ENCODE measurements around the gene MAP7.
"Not testable (repeated sequence)": the region's sequence is repeated elsewhere in the genome, so short reads cannot be mapped to it uniquely, and the experiment has no call there.

MAP7 gene

DNA sequence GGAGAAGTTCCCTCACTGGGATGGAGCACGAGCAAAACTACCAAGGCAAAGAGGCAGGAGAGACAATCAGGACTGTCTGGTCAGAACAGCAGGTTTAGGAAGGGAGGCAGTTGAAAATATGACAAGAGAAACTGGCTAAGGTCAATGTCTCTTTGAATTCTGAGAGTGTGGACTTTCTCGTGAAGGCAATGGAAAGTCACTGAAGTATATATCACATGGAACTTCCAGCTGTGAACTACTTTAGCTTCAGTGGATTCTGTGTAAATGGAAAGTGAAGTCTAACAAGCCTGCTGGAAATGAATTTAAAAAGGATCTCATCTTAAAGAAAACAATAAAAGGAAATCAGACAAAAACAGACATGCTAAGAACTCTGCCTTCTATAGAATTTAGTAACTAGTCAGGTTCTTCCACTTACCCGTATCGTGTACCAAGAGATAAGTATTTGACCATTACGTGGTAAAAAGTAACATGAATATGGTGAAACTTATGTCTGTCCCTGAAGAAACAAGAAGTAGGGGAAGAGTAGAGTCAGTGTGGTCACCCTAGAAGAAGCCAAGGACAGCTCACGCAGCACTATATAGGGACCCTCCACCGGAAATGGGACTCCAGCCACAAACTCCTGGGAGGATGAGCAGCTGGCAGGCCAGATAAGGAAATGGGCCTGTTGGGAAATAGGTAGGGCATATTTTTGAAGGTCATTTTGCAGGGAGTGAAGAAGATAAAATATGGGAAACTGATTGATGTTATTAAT is 123.4 kb downstream of the MAP7 start:
- no peak for DNase-seq (ENCODE audit: low read depth in 4 of 4, low spot score in 1 of 4)

DNA sequence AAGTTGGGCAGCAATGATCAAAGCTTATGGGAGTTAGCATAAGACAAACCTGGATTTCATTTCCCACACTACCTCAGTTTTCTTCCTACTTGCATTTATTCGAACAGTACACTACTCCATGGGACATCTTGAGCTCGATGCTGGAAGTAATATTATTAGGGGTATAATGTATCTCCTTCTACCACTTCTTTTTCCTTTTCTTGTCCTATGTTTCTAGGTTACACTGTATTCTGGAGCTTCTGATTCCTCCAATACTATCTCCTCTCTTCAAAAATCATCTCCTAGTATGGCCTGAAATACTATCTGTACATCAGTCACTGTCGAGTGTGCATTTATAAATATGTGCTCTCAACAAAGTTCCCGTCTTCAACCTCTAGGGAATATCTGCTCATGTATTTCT is 124.4 kb downstream of the MAP7 start:
- no peak for DNase-seq (ENCODE audit: low read depth in 4 of 4, low spot score in 1 of 4)

DNA sequence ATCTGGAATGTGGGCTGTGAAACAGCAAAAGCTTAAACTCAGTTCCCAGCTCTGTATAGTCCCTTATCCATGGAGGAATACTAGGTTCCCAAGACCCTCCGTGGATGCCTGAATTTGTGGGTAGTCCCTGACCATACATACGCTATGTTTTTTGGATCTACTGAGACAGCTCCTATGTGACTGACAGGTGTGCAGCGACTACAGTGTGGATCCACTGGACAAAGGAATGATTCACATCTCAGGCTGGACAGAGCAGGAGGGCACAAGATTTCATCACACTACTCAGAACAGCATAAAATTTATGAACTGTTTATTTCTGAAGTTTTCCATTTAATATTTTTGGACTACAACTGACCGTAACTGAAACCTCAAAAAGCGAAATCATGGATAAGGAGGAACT is 125.3 kb downstream of the MAP7 start:
- DNase-seq (ENCODE audit: low read depth in 4 of 4, low spot score in 1 of 4): no peak

DNA sequence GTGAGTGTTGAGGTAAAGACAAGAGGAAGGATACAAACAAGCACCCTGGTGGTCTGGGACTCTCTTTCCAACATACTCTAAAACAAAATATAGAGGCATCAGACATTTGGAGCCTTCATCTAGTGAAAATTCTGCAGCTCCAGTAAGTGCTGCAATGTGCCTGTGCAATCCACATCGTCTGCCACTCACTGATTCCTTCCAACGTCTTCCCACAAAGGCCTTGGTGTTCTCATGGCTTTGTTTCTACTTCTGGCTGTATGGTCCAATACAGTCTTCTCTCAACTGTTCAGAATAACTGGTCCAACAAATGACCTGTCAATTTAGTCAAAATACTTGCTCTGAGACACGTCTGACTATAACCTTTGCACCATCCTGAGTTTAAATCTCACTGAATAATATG is 125.8 kb downstream of the MAP7 start:
- no peak for DNase-seq (ENCODE audit: low read depth in 4 of 4, low spot score in 1 of 4)

DNA sequence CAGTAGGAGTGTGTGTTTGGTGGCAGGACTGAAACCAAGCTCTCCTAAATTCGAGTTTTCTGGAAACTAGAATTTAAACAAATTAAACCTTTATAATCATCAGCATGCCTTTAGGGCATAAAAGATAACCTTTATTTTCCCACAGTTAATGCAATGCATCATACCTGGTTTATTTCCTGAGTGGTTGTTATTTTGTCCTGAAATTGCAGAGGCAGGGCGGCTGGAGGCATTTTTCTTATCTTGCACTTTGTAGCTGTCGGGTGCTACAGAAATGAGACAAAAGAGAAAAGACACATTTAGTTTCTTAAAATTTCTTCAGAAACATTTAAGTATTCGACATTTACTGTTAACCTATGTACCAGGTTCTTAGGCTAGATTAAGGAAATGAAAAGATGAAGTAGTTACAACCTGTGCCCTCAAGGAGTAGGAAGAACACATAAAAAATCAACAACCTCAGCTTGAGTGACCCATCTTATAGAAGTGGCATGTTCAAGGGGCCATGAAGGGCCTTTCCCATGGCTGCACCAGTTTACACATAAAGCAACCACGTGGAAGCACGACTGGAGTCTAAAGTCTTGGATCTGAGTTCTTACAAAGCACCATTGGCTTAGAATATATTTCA is 128.6 kb downstream of the MAP7 start:
- no peak for DNase-seq (ENCODE audit: low read depth in 4 of 4, low spot score in 1 of 4)

DNA sequence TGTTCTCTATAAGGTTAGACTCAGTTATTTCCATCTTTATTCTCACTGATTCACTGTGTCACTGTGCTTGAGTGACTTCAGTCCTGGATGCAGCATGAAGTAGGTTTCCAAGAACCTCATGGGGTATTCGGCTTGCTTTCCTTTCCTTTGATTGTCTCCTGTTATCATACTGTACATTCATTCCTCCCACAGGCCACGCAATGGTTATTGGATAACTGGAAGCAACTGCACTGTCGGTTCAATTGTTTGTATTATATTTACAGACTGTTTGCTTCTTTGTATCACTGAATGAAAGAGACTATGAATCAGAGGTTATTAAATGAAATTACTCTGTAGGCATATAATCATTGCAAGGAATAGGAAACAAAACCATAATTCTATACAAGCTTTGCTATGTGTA is 129.4 kb downstream of the MAP7 start:
- DNase-seq (ENCODE audit: low read depth in 4 of 4, low spot score in 1 of 4): no peak

DNA sequence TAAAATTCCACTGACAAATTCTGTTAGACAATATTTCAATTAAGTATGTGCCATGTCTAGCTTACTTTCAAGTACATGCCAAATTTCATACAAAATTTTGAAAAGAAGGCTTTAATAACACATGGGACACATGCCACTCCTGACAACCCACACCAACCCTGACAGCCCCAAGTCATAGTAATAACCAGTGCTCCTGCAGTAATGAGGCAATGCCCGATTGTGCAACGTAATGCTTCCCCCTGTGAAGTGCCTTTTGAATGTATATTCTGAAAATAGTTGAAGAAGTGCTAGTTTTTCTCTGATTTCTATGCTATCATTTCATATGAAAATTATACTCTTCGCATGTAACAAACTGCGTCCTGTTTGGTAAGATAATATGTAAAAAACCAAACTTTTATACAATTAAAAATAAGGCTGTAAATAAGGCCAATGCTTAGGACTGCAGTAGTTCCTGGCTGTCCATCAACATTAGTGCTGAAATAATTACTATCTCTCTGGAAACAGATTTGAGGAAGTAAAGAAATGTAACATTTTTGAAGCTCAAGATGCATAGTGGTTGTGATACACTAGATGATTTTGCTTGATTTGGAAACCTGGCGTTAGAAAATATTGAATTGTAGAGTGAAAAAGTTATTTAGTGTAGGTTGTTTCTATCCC is 134.7 kb downstream of the MAP7 start:
- DNase-seq (ENCODE audit: low read depth in 4 of 4, low spot score in 1 of 4): no peak

DNA sequence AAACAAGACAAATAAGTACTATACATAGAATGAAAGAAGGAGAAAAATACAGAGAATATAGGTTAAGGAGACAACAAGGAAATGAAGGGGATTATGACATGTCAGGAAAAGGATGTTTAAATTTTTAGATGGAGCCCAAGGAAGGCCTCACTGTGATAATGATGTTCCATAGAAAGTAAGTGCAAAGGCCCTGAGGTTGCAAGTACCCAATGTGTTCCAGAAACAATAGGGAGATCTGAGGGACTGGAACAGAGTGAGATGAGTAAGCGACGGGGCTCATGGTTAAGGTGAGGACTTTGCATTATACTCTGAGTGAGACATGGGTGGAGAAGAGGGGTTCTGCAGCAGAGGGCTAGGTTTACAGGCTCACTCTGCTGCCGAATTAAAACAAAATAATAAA is 137.8 kb downstream of the MAP7 start:
- DNase-seq (ENCODE audit: low read depth in 4 of 4, low spot score in 1 of 4): no peak

DNA sequence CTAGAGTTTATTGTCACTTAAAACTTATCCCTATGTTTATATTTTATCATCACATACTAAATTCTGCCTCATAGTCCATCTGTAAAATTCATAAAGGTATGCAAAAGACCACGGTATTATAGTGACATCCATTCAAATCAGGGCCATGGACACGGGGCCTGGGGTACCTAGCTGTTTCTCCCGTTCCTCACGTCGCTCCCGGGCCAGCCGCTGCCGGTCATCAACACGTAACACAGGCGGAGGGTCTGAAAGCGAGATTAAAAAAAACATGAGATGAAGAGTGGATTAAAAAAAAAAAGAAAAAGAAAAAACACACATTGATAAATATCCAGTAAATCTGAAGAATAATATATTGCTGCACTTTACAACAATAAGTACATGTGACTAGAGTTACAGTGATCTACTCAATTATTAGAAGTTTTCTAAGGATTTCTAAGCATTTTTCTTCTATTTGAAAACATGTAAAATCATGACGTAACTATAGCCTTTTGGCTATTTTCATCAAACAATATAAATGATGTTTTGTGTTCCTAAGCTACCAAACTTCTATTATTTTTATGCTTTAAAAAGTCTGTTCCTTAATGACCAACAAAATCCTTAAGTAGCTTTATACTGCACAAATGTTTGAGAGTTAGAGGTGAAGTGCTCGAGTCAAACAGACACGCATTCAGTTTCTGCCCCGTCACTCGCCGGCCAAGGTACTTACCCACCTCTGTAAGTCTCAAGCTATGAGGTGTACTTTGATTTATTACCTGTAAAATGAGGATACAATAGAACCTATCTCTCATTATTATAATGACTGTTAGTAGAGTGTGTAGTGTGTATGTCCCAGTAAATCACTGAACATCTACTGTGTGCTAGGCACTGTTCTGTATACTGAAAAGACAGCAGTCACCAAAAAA is 138.5 kb downstream of the MAP7 start:
- DNase-seq (ENCODE audit: low read depth in 4 of 4, low spot score in 1 of 4): no peak

DNA sequence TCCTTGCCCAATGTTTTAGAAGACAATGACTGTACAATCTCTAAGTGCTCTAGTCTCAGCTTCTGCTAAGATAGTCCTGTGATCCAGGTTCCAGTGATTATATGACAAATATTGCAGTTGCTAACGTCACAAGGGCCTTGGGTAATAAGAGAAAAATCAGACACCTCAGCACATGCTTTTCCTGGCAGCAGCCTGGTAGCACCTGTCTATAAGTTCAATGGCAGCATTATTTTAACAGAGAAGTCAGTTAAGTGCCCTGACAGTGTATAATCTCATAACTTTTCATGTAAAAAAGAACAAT is 139.2 kb downstream of the MAP7 start:
- no peak for DNase-seq (ENCODE audit: low read depth in 4 of 4, low spot score in 1 of 4)

DNA sequence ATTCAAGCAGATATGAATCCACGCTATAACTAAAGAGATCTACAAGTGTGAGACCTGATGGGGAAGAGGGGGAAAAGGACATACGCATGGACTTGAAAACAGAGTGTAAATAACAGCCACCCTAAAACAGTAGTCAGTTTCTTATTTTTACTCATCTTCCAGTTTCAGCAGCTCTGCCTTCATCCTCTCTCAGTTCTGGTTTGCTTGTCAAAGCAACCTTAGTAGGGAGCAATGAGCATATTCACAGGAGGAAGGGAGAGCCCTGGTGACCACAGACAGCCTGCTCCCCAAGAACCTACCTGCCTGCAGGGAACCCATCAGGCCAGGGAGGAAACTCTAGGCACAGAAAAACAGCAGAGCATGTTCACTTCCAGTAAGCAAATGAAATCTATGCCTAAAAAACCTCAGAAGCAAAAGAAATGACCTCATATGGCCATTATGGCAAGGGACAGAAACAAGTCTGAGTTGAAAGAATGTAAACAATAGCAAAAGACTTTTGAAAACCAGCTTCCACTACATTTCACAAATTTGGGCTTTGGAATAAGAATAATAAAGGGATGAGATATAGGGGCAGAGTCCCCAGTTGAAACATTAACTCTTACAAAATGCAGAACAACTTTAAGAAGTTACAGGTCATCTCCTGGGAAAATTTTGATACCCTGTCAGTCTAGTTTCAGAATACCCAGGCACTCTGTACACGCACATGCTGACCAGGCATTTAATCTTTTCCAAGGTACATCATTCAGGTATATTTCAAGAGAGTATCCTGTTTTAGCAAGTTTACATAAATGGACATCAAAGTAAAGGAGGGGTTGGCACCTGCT is 139.8 kb downstream of the MAP7 start:
- DNase-seq (ENCODE audit: low read depth in 4 of 4, low spot score in 1 of 4): no peak

DNA sequence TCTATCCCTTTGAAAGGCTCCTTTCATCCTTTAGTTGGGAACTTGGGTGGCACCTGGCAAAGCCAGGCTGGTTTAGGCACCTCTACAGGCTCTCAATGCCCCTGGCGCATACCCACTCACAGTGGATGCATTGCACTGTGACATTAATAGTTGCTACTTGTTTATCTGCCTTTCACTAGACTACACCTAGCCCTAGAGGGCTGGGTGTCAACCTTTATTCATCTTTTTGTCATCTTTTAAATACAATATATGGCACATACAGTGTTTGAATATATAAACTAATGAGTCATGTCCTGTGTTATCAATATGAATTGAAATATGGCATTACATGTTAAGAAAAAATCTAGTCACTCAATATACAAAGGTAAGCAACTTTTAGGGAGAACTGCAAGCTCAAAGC is 140.6 kb downstream of the MAP7 start:
- no peak for DNase-seq (ENCODE audit: low read depth in 4 of 4, low spot score in 1 of 4)

DNA sequence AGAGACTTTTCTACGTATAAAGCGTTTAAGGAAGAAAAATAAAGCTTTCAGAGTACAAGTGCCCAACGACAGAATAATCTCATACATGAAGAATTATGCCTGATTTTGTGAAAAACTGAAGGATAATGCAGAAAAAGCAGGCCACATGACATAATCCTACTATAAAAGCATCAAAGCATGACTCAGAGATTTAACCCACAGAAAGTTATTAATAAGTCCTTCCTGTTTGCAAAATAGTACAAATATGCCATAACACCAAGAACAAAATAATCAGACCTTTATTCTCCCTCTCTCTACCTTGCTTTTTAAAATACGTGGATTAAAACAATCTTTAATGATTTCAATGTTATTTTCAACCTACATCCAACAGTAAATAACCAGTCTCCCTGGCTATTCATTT is 142.0 kb downstream of the MAP7 start:
- DNase-seq (ENCODE audit: low read depth in 4 of 4, low spot score in 1 of 4): no peak

DNA sequence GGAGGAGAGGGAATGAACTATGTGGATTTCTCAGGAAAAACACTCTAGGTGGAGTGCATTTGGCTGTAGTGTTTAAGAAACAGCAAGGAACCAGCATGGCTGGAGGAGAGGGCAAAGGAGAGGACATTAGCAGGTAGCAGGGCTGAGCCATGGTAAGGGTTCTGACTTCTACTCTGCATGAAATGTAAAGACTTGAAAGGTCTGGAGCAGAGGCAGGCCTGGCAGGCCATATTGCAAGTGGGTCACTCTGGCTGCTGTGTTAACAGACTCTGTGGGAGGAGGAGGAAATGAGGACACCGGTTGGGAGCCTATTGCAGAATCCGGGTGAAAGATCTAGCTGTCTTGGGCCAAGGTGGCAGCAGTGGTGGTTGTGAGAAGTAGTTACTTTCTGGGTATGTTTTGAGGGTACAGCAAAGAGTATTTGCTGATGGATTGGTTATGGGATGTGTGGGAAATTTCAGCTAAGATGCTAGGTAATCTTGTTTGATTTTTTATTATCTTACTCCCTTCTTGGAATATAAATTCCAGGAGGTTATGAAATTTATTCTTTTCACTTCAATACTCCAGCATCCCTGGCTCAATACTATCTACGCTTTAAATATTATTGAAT is 144.7 kb downstream of the MAP7 start:
- no peak for DNase-seq (ENCODE audit: low read depth in 4 of 4, low spot score in 1 of 4)

DNA sequence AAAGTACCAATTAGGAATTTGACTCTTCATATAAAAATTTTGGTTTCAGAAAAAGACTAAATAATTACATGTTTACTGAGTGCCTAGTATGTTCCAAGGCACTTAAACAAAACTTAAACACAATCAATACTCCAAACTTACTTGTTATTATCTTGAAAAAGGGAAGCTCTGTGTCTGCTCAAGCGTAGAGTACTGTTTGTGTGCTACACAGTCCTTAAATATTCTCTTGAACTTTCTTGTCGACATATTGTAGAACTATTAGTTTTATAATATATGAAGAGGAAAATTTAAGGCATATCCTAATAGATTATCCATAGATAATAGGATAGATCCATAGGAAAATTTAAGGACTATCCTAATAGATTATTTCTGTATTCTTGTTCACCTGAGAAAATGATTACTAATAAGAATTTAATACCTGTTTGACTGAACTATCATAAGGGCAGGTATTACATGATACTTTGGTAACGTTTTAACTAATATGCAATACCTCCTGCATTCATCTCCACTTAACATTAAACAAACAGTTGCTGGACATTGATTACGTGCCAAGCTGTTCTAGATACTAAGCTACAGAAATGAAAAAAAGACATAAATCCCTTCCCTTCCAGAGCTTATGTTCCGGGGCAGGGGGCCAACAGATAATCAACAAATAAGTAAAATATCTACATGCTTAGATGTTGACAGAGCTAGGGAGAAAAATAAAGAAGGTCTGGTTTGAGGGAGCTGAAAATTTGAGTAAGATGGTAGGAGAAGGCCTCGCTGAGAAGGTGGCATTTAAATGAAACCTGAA is 145.4 kb downstream of the MAP7 start:
- no peak for DNase-seq (ENCODE audit: low read depth in 4 of 4, low spot score in 1 of 4)

DNA sequence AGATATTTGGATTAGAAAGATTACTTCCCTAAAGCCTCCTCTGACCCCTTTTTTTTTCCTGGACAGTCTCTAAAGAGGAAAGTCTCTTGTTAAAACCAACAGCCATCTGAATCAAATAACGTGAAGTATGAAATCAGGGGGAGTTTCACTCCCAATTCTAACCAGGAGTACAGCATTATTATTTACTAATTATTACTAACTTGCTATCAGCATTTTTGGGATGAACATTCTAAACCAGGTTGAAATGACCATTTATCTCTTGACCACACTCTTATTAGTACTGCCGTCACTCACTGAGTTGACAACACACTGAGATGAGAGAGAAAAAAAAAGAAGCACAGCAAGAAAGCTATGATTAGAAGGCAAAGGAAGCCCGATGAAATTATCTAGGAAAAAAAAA is 146.2 kb downstream of the MAP7 start:
- DNase-seq (ENCODE audit: low read depth in 4 of 4, low spot score in 1 of 4): no peak

DNA sequence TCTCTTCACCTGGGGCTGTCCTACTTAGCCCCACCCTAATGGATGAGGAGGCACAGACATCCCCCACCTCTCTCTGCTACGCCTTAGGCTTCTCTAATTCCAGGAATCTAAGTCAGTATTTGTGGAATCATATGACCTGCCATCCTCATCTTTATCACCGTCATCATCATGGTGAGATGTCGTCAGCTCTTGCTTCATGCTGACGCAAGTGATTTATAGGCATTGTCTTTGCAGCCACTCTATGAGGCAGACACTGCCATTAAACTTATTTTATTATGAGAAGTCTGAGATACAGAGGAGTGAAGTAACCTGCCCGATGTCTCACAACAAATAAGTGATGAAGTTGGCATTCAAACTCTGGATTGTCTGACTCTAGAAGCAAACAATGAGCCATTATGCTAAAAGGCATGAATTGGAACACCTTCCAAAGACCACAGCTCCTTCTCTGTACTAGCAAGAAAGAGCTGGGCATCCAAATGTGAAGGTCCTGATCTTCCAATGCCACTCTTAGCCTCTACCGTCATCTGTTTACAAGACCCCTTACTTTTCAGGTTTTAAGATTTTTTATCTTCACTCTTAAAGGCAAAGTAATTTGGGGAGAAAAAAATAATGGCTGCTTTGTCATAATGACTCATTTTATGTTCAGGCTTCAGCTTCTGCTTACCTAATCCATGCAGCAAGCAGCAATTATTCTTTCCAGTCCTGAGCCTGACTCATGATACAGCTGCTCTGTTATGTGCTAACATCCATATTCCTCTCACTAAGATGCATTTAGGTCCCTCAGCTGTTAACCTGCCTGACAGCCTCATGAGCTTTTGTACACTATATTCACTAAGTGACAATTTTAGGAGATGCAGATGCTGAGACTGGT is 146.9 kb downstream of the MAP7 start:
- DNase-seq (ENCODE audit: low read depth in 4 of 4, low spot score in 1 of 4): no peak

DNA sequence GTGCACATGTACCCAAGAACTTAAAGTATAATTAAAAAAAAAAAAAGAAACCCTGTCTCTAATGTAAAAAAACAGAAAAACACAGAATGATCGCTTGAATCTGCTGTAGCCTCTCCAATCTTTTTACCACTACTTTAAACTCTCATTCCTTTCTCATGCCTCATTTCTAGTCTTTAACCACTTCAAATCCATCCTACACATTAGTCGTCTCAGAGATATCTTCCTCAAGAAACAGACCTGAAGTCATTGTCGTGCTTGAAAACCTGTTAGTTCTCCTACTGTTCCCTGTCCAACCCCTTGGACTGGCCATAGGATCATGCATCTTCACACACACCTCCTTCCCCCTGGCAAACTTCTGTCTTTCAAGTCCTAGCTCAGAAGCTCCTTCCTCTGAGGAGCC is 148.5 kb downstream of the MAP7 start:
- no peak for DNase-seq (ENCODE audit: low read depth in 4 of 4, low spot score in 1 of 4)

DNA sequence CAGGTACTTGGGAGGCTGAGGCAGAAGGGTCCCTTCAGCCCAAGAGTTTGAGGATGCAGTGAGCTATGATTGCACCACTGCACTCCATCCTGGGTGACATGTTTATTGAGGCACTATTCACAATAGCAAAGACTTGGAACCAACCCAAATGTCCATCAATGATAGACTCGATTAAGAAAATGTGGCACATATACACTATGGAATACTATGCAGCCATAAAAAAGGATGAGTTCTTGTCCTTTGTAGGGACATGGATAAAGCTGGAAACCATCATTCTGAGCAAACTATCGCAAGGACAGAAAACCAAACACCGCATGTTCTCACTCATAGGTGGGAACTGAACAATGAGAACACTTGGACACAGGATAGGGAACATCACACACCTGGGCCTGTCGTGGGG is 149.0 kb downstream of the MAP7 start:
- DNase-seq (ENCODE audit: low read depth in 4 of 4, low spot score in 1 of 4): not testable (repeated sequence)

Measured in stimulated activated CD4-positive, alpha-beta T cell treated with anti-CD3 and anti-CD28 coated beads, Interleukin-1b, Interleukin-23, amount 100 ng/mL, for 24 hours (primary cell).